HG02870 (cell line): Measurements from ENCODE around the gene EIF1AX.

Experiments
- ATAC-seq: cut with Tn5 transposase; IDR thresholded peaks from one replicate; pipeline ENCODE4 v1.9.1; 2021; ENCODE audit warnings: mild to moderate bottlenecking, moderate library complexity; ENCODE audit not compliant: unreplicated experiment

The EIF1AX gene

DNA sequence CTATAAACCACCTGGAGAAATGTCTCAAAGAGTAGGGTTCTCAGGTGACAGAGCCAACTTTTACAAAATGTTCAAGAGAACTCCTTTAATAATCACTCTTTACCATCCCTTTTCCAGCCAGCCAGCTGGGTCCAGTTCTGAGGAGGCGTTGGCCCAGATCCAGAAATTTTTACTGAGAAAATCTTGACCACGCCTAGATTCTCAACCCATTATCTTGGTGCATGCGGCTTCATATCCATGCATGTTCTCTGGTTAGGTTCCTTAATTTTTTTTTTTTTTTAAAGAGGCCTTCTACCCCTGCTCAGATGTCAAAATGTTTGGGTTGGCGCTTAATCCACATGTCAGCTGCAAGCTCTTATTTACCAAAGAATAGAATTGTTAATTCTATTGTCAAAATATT is 13.0 kb downstream of the EIF1AX start:
- no peak for ATAC-seq

DNA sequence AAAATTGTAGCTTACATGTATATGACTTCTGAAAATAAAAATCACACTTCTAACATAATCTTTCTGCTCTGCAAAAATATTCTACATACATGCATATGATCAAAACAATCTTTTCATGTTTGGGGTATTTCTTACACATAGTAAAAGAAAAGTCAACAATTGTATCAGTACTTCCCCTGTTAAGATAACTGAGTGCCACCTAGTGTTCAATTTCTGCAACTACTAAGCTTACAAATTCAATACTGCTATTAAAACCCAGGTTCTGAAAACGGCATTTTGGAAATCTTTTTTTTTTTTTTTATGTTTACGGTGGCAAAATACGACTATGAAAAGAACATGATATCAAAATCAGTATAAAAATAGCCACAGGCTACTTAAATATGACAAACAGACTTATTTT is 14.2 kb downstream of the EIF1AX start:
- peak; percentile 46 for ATAC-seq

DNA sequence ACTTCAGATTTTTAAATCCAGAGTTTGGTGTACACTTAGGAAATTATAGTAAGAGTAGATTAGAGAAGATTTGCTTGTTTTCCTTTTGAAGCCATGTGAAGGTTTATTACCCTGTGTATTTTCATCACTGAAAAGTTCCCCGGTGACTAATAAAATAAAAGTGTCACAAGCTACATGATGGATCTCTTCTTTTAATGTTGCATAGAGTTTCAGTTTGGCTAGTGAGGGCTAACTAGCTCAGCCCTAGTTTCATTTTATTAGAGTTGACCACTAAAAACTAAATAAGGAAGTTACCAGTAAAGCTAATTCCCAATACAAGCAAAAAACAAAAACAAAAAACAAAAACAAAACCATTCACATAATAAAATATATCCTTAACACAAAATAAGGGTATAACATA is 14.8 kb downstream of the EIF1AX start:
- peak; percentile 63 for ATAC-seq

DNA sequence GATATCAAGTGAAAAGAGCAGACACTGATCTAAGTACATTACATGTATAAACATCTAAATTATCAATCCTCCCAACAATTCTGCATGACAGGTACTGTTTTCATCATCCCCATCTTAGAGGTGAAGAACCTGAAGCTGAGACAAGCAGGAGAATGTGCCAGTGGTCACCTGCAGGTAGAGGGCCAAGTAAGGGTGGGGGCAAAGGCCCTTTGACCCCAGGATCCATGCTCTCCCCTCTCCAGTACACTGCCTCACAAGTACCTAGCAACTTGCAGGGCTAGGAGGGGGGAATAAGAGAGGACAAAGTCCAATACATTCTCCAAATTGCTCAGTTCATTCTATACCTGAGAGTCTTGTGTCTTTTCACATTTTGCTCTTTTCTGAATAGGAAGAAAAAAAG is 16.7 kb downstream of the EIF1AX start:
- no peak for ATAC-seq

DNA sequence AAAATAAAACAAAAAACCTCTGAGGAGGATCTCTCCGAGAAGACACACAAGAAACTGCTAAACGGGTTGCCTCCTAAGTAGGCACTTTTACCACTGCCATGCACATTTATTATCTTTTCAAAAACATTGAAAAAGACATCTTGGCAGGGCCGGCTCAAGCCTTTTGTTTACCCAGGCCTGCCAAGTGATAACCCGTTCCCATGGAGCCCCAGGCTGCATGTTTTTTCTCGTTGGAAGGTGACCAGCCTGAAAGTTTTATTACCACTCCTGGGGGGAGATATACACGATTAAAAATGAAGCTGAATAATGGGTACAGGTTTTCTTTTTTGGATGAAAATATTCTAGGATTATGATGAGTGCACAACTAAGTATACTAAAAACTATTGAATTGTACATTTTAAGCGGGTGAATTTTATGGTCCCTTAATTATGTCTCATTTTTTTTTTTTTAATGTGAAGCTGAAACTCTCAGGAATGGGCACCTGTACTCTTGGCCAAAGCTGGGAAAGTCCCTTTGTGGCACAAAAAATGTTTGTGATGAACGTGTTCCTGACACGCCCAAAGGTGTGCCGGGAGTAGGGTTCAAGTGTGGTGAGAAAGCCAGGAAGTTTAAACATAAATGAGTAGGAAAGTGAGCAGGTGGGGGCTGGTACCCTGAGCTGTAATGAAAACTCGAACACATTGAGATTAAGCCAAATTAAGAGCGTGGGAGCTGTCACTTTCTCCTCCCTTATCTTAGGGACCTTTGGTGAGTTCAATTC is 23.4 kb downstream of the EIF1AX start:
- ATAC-seq: no peak

DNA sequence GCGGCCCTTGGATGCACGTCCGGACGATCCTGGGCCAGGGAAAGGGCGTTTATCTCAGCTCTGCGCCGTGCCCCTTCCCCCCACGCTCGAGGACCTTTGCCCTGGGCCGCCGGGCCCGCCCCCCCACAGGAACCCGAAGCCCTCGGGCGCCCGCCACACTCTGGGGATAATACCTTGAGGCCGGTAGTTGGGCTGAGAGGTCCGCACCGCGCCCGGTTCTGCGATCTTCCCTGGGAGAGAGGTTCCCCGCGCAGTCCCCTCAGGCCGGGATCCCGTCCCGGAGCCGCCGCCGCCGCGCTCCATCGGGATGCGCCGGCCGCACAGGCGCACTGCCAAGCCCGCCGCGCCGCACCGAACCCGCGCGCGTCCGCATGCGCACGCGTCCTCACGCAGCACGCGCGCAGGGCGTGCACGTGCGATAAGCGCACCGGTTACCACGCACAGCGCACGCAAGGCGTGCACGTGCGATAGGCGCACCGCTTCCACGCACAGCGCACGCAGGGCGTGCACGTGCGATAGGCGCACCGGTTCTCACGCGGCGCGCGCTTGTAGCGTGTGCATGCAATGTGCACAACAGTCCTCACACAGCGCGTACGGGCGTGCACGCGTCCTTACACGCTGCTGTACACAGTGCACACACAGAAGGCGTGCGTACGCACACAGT is 24.9 kb downstream of the EIF1AX start, which contains the start of gene MAP7D2:
Gene MAP7D2, minus strand, starts transcription at position 331 of the 664 bp plus-strand sequence. Its CDS starts 28 bp downstream, at position 303.
- ATAC-seq: no peak

DNA sequence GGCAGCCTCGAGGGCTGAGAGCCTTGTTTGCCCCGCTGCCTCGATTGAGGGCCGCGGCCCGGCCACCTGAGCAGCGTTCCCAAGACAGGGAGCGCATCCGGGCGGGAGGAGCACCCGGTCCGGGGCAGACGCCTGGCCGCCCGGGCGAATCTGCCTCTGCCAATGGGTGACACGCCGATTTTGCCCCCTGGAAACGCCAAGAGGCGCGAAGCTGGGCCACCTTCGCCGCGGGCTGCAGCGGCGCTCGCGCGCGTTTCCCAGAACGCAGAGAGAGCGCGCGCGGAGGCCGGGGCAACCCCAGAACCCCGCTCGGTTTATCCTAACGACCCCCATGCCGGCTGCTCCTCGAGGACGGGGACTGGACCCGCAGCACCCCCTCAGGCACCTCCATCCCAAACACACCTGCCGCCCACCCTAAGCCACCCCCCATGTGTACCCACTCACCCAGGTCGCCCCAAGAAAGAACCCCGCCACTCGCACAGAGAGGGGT is 25.5 kb downstream of the EIF1AX start:
- no peak for ATAC-seq

DNA sequence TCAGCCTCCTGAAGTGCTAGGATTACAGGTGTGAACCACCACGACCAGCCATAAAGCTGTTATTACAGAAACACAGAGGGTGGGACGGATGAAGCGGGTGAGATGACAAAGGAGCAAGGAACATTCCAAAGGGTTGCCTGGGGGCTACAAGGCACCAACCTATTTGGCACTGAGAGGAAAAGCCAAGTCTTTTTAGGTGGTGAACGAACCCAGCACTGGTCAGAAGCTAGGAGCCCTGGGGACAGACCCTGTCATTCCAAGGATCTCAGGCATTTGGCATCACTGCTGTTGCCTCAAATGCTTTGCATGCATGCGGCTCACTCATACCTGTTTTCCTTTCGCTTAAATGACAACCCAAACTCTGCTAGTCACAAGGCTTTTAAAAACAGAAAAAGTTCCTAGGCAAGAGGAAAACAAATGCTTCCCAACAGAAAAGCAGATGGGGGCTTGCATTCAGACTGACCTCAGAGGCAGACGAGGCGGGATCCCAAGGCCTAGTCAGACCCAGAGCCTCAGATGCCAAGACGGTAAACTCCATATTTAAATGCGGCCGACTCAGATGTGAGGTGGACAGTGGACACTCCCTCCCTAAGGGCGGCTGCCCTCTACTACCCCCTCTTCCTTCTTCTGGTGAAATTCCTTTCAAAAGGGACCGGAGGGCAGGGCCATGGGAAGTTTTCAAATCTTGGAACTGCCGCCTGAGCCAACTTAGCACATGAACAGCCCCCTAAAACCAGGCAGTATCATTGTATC is 29.4 kb downstream of the EIF1AX start:
- no peak for ATAC-seq

DNA sequence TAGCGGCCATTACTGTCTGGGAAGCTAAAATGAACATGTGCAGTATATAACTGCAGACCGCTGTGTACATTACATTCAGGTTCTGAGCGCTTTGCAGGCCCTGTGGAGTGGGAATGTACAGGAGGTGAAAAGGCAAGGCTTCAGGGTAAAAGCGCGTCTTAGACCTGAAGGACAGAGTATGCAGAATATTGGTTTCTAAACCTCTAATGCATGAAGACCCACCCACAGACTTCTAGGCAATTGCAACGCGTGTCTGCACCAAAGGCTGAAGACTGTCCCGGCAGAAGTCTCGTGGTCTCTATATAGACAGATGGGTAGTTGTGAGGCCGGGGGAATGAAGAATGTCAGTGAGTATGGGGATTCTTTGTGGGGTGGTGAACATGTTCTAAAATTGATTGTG is 30.4 kb downstream of the EIF1AX start:
- no peak for ATAC-seq

DNA sequence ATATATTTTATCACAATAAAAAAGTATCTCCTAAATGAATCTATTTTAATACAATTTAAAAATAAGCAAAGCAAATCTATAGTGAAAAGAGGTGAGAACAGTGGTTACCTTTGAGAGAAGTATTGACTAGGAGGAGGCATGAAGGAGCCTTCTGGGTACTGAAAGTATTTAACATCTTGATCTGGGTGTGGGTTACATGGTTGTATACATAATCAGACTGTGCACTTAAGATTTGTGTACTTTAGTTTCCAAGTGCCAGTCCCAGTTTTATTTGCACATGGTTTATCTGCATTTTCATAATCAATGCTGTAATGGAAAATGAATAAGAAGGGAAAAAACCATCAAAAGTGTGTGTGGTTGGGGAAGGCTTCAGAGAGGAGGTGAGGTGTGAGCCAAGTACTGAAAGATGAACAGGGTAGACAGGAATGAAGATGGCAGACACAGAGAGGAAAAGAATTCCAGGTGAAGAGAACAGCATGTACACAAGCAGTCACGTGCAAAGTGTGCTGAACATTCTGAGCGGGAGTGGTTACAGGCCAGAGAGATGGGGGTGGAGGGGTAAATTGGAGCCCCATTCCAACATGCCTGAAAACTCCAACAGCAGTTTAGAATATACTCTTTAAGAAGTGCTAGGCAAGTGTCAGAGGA is 39.6 kb downstream of the EIF1AX start:
- no peak for ATAC-seq

DNA sequence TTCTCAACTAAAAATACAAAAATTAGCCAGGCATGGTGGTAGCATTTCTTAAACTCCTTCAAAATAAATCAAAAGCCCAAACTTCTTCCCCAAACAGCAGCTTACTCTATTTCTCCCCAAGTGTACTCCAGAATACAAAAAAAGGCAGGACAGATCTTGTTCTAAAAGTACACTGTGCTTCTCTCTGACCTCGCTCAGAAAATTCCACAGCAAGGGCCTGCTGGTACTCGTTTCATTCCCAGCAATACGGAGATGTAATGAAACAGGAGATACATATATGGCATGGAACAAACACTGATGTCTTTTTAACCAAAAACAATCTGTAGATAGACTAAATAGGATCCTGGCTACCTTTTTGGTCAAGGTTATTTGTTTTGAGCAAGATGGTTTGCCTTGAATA is 50.1 kb downstream of the EIF1AX start:
- no peak for ATAC-seq

DNA sequence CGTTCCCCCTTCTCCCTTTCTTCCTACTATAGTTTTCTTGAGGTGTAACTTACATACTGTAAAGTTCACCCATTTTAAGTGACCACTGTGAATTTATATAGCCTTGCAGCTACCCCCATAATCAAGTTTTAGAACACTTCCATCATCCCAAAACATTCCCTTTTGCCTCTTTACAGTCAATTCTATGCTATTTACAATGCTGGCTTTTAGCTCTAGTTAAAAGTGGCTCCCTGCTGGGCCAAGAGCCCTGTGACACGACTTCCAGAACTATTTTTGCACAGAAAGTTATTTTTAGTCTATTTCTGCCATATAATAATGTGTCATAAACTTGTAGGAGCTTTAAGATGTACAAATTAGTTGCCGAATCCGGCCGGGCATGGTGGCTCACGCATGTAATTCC is 51.8 kb downstream of the EIF1AX start:
- ATAC-seq: no peak

DNA sequence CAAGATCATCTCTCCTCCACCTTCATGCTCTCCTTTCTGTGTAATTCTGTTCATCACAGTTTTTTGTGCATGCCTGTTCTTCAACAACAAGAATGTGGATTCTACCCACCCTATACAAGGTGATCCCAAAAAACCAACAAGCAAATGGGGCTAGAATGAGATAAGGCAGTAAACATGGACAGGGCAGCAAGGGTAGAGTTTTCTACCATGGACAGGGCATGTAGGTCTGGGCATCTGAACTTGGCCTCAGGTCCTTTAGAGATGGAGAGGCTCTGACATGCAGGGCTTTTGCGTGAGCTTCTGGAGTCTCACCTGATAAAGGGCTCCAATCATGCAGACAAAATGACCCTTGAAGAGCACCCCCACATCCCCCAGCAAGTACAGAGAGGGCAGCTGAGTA is 61.4 kb downstream of the EIF1AX start:
- ATAC-seq: no peak
